Thoracic aorta (tissue), 2 donors: ENCODE measurements around the gene OGFOD1. TPM values are rescaled to one million over a fixed set of nuclear protein-coding genes. Genes with fewer than 3 reads are reported as not detected.

ENCODE experiments used
- ATAC-seq: fragments of 150-250 bp; one replicate; pipeline ENCODE4 v1.8.0; 2017; ENCODE audit warnings: low read depth; ENCODE audit not compliant: insufficient number of reproducible peaks, low FRiP score
- DNase-seq: peaks from one replicate; pipeline ENCODE4 v3.0.0-alpha.2; 2020; ENCODE audit warnings: low spot score
- H3K27ac ChIP-seq, 2 donors: fragments of 200-600 bp; sonication (generic); 1 replicate in 1 of 2; 2 replicates in 1 of 2; pipeline ENCODE4 v1.5.1; 2016; ENCODE audit warnings: mild to moderate bottlenecking in 2 of 2, moderate library complexity in 2 of 2
- H3K27me3 ChIP-seq: fragments of 200-600 bp; sonication (generic); replicated peaks from 2 replicates; pipeline ENCODE4 v1.6.0; 2016; ENCODE audit warnings: mild to moderate bottlenecking; ENCODE audit not compliant: insufficient read depth
- H3K36me3 ChIP-seq: fragments of 200-600 bp; sonication (generic); one replicate; pipeline ENCODE4 v1.5.1; 2016
- H3K4me1 ChIP-seq, 2 donors: fragments of 200-600 bp; sonication (generic); 1 replicate in 1 of 2; 2 replicates in 1 of 2; pipeline versions ENCODE4 v1.5.1 to v1.6.0; 2016; ENCODE audit warnings: low read depth in 2 of 2, mild to moderate bottlenecking in 1 of 2; ENCODE audit not compliant: control insufficient read depth in 1 of 2
- H3K4me3 ChIP-seq: fragments of 200-600 bp; sonication (generic); 2 replicates; pipeline ENCODE4 v1.5.1; 2016; ENCODE audit warnings: mild to moderate bottlenecking
- H3K9me3 ChIP-seq: fragments of 200-600 bp; sonication (generic); 2 replicates; pipeline ENCODE4 v1.5.1; 2016
- CTCF ChIP-seq: fragments of 200-600 bp; sonication (generic); IDR thresholded peaks from one replicate; pipeline ENCODE4 v1.5.1; 2019; ENCODE audit warnings: antibody characterized with exemption
- total RNA-seq, 2 donors: library from RNA; depleted of rRNA; stranded (reverse); fragments of >200 nt; gene quantifications; one replicate each; pipeline versions ENCODE4 v1.1.0 to v1.2.3, GENCODE V29; 2016

Gene OGFOD1
- total RNA-seq, 2 donors from 2014 or later = 43.3 to 71.7 TPM

GRCh38 chr16:56419740-56420548, 31.4 kb upstream of the OGFOD1 start:
- no peak for ATAC-seq
- no peak for DNase-seq
- peaks cover 41 to 43% of the 10 kb centered on the region in 2 donors for H3K4me1 ChIP-seq

GRCh38 chr16:56420613-56421012, 30.7 kb upstream of the OGFOD1 start:
- ATAC-seq (no peak), DNase-seq (no peak)
- Histone ChIP-seq H3K9me3 (no peaks in the 10 kb centered on the region), H3K27ac (no peak overlapping the region), H3K4me3 (no peak overlapping the region), H3K27me3 (no peaks in the 10 kb centered on the region), H3K4me1 (peaks cover 35 to 37% of the 10 kb centered on the region in 2 donors), H3K36me3 (no peaks in the 10 kb centered on the region)
- no peak for TF ChIP-seq CTCF

More at GRCh38 chr16:56419740-56420548, 31.4 kb upstream of the OGFOD1 start:
- no peak for TF ChIP-seq CTCF
- no peak overlapping the region for H3K27ac ChIP-seq
- H3K9me3 ChIP-seq = no peaks in the 10 kb centered on the region
- no peak overlapping the region for H3K4me3 ChIP-seq
- no peaks in the 10 kb centered on the region for H3K36me3 ChIP-seq
- H3K27me3 ChIP-seq = no peaks in the 10 kb centered on the region

GRCh38 chr16:56421313-56421712, 30.0 kb upstream of the OGFOD1 start:
- no peak for TF ChIP-seq CTCF
- Histone ChIP-seq H3K4me3 (no peak overlapping the region), H3K27ac (no peak overlapping the region), H3K9me3 (no peaks in the 10 kb centered on the region), H3K4me1 (peaks cover 30 to 32% of the 10 kb centered on the region in 2 donors), H3K36me3 (no peaks in the 10 kb centered on the region), H3K27me3 (no peaks in the 10 kb centered on the region)
- no peak for DNase-seq
- ATAC-seq = no peak

DNA sequence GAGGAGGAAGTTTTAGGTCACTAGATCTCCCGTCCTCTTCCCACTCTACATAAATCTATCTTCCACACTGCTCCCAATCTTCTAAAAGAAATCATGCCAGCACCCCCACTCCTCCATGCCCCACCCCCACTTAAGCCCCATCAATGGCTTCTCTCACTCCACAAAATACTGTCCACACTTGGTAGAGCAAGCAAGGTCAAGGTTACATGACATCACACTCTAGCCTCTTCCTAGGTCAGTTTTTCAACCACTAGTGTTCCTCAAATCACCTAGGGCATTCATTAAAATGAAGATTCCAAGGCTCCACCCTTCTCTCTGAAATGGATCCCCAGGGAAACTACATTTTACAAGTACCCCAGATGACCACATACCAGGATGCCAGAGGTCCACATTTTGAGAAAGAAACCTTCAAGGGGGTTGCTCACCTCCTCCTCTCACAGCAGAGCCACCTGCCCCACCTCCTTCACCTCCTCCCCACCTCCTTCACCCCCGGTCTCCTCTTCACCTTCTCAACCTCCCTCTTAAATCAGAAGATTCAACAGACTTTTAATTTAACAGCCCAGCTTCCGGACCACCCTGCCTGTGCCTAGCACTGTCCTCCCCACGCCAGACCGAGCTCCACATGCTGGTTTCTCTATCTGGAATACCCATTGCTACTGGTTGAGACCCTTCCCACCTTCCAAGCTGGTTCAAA, 29.2 kb upstream of the OGFOD1 start:
- H3K27ac ChIP-seq = no peak overlapping the region
- no peak overlapping the region for H3K4me3 ChIP-seq
- ATAC-seq (no peak), DNase-seq (no peak)
- no peaks in the 10 kb centered on the region for H3K36me3 ChIP-seq
- H3K27me3 ChIP-seq = no peaks in the 10 kb centered on the region
- TF ChIP-seq CTCF = no peak
- H3K9me3 ChIP-seq = no peaks in the 10 kb centered on the region
- peaks cover 29 to 30% of the 10 kb centered on the region in 2 donors for H3K4me1 ChIP-seq

DNA sequence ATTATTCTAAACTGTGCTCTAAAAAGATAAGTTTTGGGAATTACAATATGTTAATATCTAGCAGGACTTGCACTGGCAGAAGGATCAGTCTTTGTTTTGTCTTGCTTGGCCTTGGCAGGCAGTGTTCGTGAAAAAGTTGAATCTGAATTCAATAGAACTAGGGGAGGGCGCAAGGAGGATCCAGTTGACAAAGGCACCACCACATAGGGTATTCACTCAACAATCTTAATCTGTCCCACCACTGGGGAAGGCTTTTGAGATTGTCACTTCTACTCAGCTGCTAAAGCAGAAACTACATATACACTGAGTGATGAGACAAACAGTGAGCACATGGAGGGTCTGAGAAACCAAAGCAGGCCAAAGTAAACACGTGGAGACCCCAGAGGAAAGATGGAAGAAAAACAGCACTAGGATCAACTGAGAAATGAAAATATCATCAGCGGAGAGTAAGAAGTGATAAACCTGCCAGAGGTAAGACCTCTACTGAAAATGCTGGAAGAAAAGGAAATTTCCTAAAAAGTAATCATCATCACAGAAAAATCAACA, 28.4 kb upstream of the OGFOD1 start:
- DNase-seq (no peak), ATAC-seq (no peak)
- Histone ChIP-seq H3K4me3 (peak overlapping the region; percentile 98), H3K4me1 (peaks cover 29 to 30% of the 10 kb centered on the region in 2 donors), H3K36me3 (no peaks in the 10 kb centered on the region), H3K27ac (no peak overlapping the region), H3K9me3 (no peaks in the 10 kb centered on the region), H3K27me3 (no peaks in the 10 kb centered on the region)
- no peak for TF ChIP-seq CTCF
